ENCODE data around the gene LCE2D.

The LCE2D gene

DNA sequence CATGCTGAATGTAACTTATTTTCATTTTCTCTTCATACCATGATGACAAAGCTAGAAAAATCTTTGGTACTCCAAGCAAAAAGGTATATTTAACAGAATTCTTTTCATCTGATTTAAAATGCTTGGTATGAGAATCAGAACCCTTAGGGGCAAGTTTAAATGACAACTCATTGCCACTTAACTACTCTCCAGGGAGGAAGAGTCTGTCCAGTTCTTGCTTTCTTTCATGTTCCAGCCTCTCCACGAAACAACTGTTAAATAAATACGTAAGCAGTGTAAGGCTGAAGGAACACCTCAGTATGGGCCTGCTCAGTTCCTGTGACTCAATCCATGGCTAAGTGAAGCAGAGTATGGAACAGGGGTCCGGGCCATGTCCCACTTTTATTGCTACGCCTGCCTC lies 36.6 kb downstream of the LCE2D start:
- no peak for DNase-seq

DNA sequence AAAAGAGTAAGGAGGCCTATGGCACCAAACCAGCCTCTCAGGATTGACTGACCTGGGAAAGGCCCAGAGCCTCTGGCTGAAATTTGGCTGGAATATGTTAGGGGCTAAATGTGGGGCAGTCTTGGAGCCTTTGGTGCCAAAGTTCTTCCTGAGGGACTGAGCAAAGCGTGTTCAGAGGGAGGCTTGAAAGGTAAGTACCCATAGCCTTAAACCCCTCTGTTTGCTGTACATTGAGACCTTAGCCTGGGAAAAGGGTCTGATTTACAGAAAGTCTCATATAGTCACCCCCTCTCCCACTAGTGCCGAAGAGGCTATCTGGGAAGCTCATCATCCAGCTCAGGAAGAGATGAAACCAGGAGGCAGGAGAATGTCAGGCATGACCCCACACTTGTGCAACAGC lies 44.7 kb downstream of the LCE2D start, which contains the start of gene LCE4A:
TSS of gene LCE4A (plus strand) at position 301 of the 400 bp plus-strand sequence. CDS start 916 bp downstream, outside the sequence.
- no peak for DNase-seq

Data from cerebellar nuclear complex (tissue), 1 donor.